Activated T-helper 1 cell treated with anti-CD3 and anti-CD28 coated beads, Interleukin-2, amount 50 U/mL, for 16 hours (primary cell): ENCODE results near the gene ZFYVE16.
A peak's percentile ranks its signal among the peaks of the same experiment; 100 is the strongest.
"Not testable (repeated sequence)": the region's sequence is repeated elsewhere in the genome, so short reads cannot be mapped to it uniquely, and the experiment has no call there.

ENCODE experiments used
- DNase-seq, 2 donors: peaks; one replicate each; pipeline ENCODE4 v3.0.0-alpha.2; 2020; ENCODE audit warnings: low read depth in 1 of 2, low spot score in 1 of 2

ZFYVE16 gene

GRCh38 chr5:80487444-80487828 lies 79.6 kb downstream of the ZFYVE16 start:
- DNase-seq, result no peak

GRCh38 chr5:80487829-80488721 lies 80.2 kb downstream of the ZFYVE16 start, which contains the start of gene FAM151B:
Gene FAM151B, plus strand, starts transcription at chr5:80488100. Its CDS starts 24 bp downstream, at chr5:80488124.
- DNase-seq, result peak; percentile 42 to 59

DNA sequence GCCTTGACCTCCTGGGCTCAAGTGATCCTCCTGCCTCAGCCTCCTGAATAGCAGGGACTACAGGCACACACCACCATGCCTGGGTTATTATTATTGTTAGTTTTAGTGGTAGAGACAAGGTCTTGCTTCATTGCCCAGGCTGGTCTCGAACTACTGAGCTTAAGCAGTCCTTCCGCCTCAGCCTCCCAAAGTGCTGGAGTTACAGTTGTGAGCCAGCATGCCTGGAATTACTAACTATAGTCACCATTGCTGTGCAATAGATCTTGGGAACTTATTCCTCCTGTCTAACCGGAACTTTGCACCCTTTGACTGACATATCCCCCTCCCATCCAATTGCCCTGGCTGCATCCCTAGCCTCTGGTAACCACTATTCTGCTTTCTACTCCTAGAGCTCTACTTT lies 83.4 kb downstream of the ZFYVE16 start:
- DNase-seq, result no peak

DNA sequence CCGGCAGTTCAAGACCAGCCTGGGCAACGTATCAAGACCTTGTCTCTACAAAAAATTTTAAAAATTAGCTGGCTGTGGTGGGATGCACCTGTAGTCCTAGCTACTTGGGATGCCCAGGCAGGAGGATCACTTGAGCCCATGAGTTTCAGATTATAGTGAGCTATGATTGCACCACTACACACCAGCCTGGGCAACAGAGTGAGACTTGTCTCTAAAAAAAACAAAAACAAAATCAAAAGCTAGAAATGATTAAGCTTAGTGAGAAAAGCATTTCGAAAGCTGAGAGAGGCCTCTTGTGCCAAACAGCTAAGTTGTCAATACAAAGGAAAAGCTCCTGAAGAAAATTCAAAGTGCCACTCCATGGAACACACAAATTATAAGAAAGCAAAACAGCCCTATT lies 84.9 kb downstream of the ZFYVE16 start:
- DNase-seq, result no peak

DNA sequence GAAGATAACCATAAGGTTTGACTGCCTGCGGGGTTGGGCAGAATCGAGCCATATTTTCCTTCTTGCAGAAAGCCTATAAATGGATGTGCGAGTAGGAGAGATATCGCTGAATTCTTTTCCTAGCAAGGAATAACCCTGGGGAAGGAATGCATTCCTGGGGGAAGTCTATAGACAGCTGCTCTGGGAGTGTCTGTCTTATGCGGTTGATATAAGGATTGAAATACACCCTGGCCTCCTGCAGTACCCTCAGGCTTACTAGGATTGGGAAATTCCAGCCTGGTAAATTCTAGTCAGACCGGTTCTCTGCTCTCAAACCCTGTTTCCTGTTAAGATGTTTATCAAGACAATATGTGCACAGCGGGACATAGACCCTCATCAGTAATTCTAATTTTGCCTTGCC lies 85.6 kb downstream of the ZFYVE16 start:
- not testable (repeated sequence) for DNase-seq

DNA sequence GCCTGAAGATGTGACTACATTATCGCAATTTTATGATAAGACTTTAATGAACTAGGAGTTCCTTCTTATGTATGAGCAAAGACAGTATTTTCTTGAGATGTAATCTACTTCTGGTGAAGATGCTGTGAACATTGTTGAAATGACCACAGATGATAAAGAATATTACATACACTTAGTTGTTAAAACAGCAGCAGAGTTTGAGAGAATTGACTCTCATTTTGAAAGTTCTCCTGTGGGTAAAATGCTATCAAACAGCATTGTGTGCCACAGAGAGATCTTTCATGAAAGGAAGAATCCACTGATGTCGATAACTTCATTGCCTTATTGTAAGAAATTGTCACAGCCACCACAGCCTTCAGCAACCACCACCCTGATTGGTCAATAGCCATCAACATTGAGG lies 88.0 kb downstream of the ZFYVE16 start:
- DNase-seq, result no peak

GRCh38 chr5:80502800-80503199 lies 94.9 kb downstream of the ZFYVE16 start:
- DNase-seq, result no peak

DNA sequence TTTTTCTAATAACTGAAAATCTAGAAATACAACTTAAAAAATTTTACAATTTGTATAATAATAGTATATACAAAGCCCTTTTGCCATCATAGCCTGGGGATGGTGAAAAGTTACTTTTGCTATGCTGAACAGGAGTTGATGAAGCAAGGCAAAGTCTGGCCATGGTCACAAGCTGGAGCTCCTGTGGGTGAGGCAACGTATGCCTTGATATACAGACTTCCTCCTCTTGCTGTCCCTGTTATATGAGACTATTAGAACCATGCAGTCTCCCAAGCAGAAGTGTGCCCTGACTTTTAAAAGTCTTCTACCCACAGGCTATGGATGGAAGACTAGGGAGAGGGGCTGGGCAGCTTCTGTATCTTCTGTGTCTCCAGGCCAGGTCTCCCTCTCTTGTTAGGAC lies 95.8 kb downstream of the ZFYVE16 start:
- no peak for DNase-seq

DNA sequence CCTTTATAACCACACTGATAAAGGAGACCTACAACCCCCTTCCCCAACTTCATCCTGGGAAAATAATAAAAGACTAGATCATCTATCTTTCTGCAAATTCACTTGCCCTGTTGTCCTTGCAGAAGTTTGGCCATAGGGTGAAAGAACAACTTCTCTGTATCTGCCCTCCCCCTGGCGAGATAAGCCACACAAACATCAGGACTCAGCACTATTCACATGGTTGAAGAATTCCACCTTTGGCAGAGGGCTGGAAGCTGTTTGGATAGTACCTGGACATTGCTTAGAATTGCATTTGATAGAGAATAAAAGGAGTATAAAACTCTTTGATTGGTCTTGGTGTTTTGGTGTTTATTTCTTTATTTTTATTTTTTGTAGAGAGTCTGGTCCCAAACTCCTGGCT lies 97.0 kb downstream of the ZFYVE16 start:
- DNase-seq, result no peak

DNA sequence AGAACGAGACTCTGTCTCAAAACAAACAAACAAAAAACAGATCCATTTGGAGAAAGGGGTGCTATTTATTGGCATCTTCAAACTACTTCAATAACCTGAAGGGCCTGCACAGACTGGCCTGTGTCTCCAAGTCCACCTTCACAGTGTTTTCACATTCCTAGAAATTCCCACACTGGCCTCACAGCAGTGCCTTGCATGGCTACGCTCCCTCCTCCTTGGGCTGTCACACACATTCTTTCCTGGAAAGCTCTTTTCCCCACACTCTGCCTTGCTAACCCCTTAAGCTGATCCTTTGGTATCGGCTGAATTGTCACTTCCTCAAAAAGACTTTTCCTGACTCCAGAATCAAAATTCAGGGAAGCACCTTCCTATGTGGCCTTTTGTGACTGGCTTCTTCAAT lies 99.8 kb downstream of the ZFYVE16 start:
- no peak for DNase-seq

DNA sequence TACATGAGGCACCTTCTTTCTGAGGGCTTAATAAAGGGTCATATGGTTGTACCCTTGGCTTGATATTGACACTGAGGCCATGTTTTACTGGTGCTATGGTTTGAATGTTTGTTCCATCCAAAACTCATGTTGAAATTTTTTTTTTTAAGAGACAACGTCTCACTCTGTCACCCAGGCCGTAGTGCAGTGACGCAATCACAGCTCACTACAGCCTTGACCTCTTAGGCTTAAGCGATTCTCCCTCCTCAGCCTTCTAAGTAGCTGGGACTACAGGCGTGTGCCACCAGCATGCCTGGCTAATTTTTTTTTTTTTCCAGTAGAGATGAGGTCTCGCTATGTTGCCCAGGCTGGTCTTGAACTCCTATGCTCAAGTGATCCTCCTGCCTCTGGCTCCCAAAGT lies 101.0 kb downstream of the ZFYVE16 start:
- DNase-seq, result no peak

- no peak for DNase-seq
Measured at GRCh38 chr5:80509362-80509761, 101.5 kb downstream of the ZFYVE16 start.

DNA sequence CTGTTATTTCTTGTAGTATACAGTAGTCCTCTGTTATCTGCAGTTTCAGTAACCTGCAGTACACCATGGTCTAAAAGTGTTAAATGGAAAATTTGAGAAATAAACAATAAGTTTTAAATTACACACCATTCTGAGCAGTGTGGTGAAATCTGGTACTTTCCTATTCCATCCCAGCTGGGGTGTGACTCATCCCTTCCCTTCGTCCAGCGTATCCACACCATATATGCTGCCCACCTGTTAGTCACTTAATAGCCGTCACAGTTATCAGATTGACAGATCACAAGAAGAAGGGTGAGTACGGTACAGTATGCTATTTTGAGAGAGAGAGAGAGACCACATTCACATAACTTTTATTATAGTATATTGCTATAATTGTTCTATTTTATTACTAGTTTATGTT lies 109.0 kb downstream of the ZFYVE16 start:
- no peak for DNase-seq
